Measurements from ENCODE around the gene CCNI2.

GRCh38 chr5:132750471-132751230 is 3.4 kb downstream of the CCNI2 start:
- TF ChIP-seq, protein P1, sequence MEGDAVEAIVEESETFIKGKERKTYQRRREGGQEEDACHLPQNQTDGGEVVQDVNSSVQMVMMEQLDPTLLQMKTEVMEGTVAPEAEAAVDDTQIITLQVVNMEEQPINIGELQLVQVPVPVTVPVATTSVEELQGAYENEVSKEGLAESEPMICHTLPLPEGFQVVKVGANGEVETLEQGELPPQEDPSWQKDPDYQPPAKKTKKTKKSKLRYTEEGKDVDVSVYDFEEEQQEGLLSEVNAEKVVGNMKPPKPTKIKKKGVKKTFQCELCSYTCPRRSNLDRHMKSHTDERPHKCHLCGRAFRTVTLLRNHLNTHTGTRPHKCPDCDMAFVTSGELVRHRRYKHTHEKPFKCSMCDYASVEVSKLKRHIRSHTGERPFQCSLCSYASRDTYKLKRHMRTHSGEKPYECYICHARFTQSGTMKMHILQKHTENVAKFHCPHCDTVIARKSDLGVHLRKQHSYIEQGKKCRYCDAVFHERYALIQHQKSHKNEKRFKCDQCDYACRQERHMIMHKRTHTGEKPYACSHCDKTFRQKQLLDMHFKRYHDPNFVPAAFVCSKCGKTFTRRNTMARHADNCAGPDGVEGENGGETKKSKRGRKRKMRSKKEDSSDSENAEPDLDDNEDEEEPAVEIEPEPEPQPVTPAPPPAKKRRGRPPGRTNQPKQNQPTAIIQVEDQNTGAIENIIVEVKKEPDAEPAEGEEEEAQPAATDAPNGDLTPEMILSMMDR (IDR thresholded peaks at IDR 0.05) = no peak
- TF ChIP-seq POLR2AphosphoS5 (IDR thresholded peaks at IDR 0.05) (no peak), EP300 (IDR thresholded peaks at IDR 0.05) (no peak), POLR2A (IDR thresholded peaks at IDR 0.05) (no peak)

Data from stomach (tissue), 4 donors.